A549 (cell line): ENCODE data around the gene MPP7.

ENCODE experiments used
- BHLHE40 ChIP-seq: IDR thresholded peaks from 2 replicates; pipeline ENCODE4 v1.6.1; 2012; ENCODE audit warnings: low read depth, low read length, inconsistent platforms
- CHD2 ChIP-seq: fragments of 150-350 bp; IDR thresholded peaks from 2 replicates; pipeline ENCODE4 v1.6.1; 2014; ENCODE audit warnings: low read length; ENCODE audit not compliant: partially characterized antibody

- no peak for TF ChIP-seq CHD2
- TF ChIP-seq BHLHE40, result no peak
These were observed at the start of gene MPP7 for GRCh38 chr10:28302638-28303488.
